GM18867 (cell line): Measurements from ENCODE around the gene RPEL1.

Experiments used
- ATAC-seq: cut with Tn5 transposase; IDR thresholded peaks from one replicate; pipeline ENCODE4 v1.9.1; 2021; ENCODE audit warnings: mild to moderate bottlenecking, moderate library complexity; ENCODE audit not compliant: unreplicated experiment

Gene RPEL1

GRCh38 chr10:103278537-103278823 lies 32.8 kb downstream of the RPEL1 start:
- ATAC-seq = no peak

- ATAC-seq = no peak
Measured at GRCh38 chr10:103278862-103279298, 33.2 kb downstream of the RPEL1 start.

GRCh38 chr10:103280031-103280430 lies 34.3 kb downstream of the RPEL1 start:
- ATAC-seq = no peak

- no peak for ATAC-seq
Measured at GRCh38 chr10:103280506-103280905, 34.8 kb downstream of the RPEL1 start.

- no peak for ATAC-seq
Measured at GRCh38 chr10:103281753-103282152, 36.1 kb downstream of the RPEL1 start.

GRCh38 chr10:103282961-103283360 lies 37.3 kb downstream of the RPEL1 start:
- no peak for ATAC-seq

GRCh38 chr10:103284170-103284569 lies 38.5 kb downstream of the RPEL1 start:
- ATAC-seq = no peak

GRCh38 chr10:103287992-103288391 lies 42.3 kb downstream of the RPEL1 start:
- ATAC-seq = no peak

- ATAC-seq = no peak
Measured at GRCh38 chr10:103291588-103291987, 45.9 kb downstream of the RPEL1 start.

- ATAC-seq = no peak
Measured at GRCh38 chr10:103295374-103296015, 49.8 kb downstream of the RPEL1 start.
